Measurements from ENCODE around the gene TET2.

Gene TET2

DNA sequence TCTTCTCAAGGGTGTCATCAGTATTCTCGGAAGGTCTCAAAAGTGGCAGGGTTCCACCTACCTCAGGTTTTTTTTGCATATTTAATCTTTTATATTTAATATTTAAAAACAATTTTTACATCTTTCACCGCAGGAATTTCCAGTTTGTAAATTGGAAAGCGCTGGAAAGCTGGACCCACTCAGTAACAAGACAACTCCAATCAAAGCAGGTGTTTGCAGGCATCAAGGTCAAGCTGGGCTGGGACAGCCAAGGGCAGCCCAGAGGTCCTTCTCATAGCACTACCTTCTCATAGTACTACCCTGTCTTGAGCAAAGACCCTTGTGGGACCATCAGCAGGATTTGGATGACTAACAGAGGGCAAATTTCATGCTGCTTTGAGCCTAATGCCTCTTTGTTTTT is 160.1 kb downstream of the TET2 start:
- H2BK5ac ChIP-seq (ENCODE audit: low read depth, low read length, poor library complexity, severe bottlenecking): no peak overlapping the region
- H3K4me2 ChIP-seq (ENCODE audit: low read length, poor library complexity, severe bottlenecking): no peak overlapping the region
- DNase-seq: no peak
- H4K91ac ChIP-seq (ENCODE audit: low read length): no peak overlapping the region
- H3K27me3 ChIP-seq (ENCODE audit: control insufficient read depth in 1 of 2, insufficient read depth in 1 of 2, low read length in 2 of 2): no peaks in the 10 kb centered on the region
- no peak overlapping the region for H3K27ac ChIP-seq (ENCODE audit: low read length, poor library complexity, severe bottlenecking)
- no peak overlapping the region for H2AFZ ChIP-seq (ENCODE audit: low read depth, low read length)
- H2BK15ac ChIP-seq (ENCODE audit: low read depth, poor library complexity, severe bottlenecking): no peak overlapping the region
- H3K9ac ChIP-seq (ENCODE audit: low read length): no peak overlapping the region
- no peak overlapping the region for H3K18ac ChIP-seq (ENCODE audit: low read depth in 1 of 2, low read length in 2 of 2)
- H2BK12ac ChIP-seq (ENCODE audit: low read length in 2 of 2): no peak overlapping the region
- H3K79me1 ChIP-seq (replicated peaks; ENCODE audit: low read length, poor library complexity, severe bottlenecking): no peaks in the 10 kb centered on the region
- H3K36me3 ChIP-seq (ENCODE audit: control insufficient read depth in 1 of 2, insufficient read depth in 2 of 2, low read depth in 1 of 2, low read length in 2 of 2): no peaks in the 10 kb centered on the region
- no peak overlapping the region for H3K4ac ChIP-seq (ENCODE audit: low read depth in 1 of 2, low read length in 2 of 2)
- peaks cover 13% of the 10 kb centered on the region for H3K9me3 ChIP-seq (ENCODE audit: control insufficient read depth, low read length)
- H3K4me1 ChIP-seq (ENCODE audit: control insufficient read depth, insufficient read depth, low read depth, low read length): no peaks in the 10 kb centered on the region
- H3K14ac ChIP-seq (ENCODE audit: low read length in 2 of 2): no peak overlapping the region
- WGBS: 95% methylated on average over 2 of the region's 3 CpGs
- H4K8ac ChIP-seq (ENCODE audit: low read length): no peak overlapping the region
- no peak overlapping the region for H2BK120ac ChIP-seq (ENCODE audit: low read depth, low read length)
- H2AK5ac ChIP-seq (ENCODE audit: low read length, severe bottlenecking): no peak overlapping the region
- no peak overlapping the region for H3K23ac ChIP-seq (ENCODE audit: low read length in 2 of 2)
- no peak overlapping the region for H3K4me3 ChIP-seq (ENCODE audit: insufficient read depth in 1 of 2, low read depth in 1 of 2, low read length in 2 of 2)

DNA sequence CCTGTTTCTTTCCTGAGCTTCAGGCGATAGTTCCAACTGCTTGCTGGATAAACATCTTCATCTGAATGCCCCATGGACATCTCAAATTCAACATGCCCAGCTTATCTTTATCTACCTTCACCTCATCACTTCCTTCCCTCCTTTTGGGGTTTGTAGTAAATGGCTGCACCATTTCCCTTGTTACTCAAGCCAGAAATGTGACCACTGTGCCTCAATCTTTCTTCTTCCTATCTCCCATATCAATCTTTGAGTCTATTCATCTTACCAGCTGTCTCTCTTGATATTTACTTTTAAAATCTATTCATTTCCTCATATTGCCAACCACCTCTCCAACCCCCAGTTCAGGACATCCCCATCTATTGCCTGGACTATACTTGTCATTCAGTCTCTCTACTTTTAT is 171.8 kb downstream of the TET2 start:
- no peak overlapping the region for H2AFZ ChIP-seq (ENCODE audit: low read depth, low read length)
- H4K8ac ChIP-seq (ENCODE audit: low read length): no peak overlapping the region
- 95% methylated on average over 1 of the region's 1 CpG for WGBS
- H3K18ac ChIP-seq (ENCODE audit: low read depth in 1 of 2, low read length in 2 of 2): no peak overlapping the region
- no peak overlapping the region for H3K23ac ChIP-seq (ENCODE audit: low read length in 2 of 2)
- no peaks in the 10 kb centered on the region for H3K4me1 ChIP-seq (ENCODE audit: control insufficient read depth, insufficient read depth, low read depth, low read length)
- H2AK5ac ChIP-seq (ENCODE audit: low read length, severe bottlenecking): no peak overlapping the region
- H3K27ac ChIP-seq (ENCODE audit: low read length, poor library complexity, severe bottlenecking): no peak overlapping the region
- no peak overlapping the region for H3K14ac ChIP-seq (ENCODE audit: low read length in 2 of 2)
- no peak for DNase-seq
- no peak overlapping the region for H2BK120ac ChIP-seq (ENCODE audit: low read depth, low read length)
- H3K4ac ChIP-seq (ENCODE audit: low read depth in 1 of 2, low read length in 2 of 2): no peak overlapping the region
- no peak overlapping the region for H3K4me2 ChIP-seq (ENCODE audit: low read length, poor library complexity, severe bottlenecking)
- H3K36me3 ChIP-seq (ENCODE audit: control insufficient read depth in 1 of 2, insufficient read depth in 2 of 2, low read depth in 1 of 2, low read length in 2 of 2): no peaks in the 10 kb centered on the region
- no peaks in the 10 kb centered on the region for H3K79me1 ChIP-seq (replicated peaks; ENCODE audit: low read length, poor library complexity, severe bottlenecking)
- no peak overlapping the region for H3K4me3 ChIP-seq (ENCODE audit: insufficient read depth in 1 of 2, low read depth in 1 of 2, low read length in 2 of 2)
- H4K91ac ChIP-seq (ENCODE audit: low read length): no peak overlapping the region
- no peak overlapping the region for H2BK15ac ChIP-seq (ENCODE audit: low read depth, poor library complexity, severe bottlenecking)
- H3K27me3 ChIP-seq (ENCODE audit: control insufficient read depth in 1 of 2, insufficient read depth in 1 of 2, low read length in 2 of 2): no peaks in the 10 kb centered on the region
- no peaks in the 10 kb centered on the region for H3K9me3 ChIP-seq (ENCODE audit: control insufficient read depth, low read length)
- H2BK12ac ChIP-seq (ENCODE audit: low read length in 2 of 2): no peak overlapping the region
- no peak overlapping the region for H3K9ac ChIP-seq (ENCODE audit: low read length)
- no peak overlapping the region for H2BK5ac ChIP-seq (ENCODE audit: low read depth, low read length, poor library complexity, severe bottlenecking)

DNA sequence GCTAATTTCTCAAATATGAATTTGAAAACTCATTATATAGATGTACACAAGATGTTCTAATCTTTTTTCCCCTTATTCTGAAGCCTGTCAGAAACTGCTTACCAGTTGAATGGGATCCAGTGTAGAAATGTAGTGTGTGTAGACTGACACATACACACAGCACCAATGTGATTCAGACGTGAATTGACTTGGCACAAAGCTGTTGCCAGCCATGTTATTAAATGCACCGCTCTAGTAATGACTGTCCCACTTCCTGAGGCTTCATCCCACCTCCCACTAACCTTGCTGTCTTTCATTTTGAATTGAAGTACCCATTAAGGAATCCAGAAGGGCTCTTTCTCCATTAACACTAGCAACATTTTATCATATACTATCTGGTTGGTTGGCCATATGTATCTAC is 180.5 kb downstream of the TET2 start:
- no peak for DNase-seq
- H3K4me3 ChIP-seq (ENCODE audit: insufficient read depth in 1 of 2, low read depth in 1 of 2, low read length in 2 of 2): no peak overlapping the region
- H3K18ac ChIP-seq (ENCODE audit: low read depth in 1 of 2, low read length in 2 of 2): no peak overlapping the region
- H2AK5ac ChIP-seq (ENCODE audit: low read length, severe bottlenecking): no peak overlapping the region
- no peak overlapping the region for H4K8ac ChIP-seq (ENCODE audit: low read length)
- no peak overlapping the region for H3K9ac ChIP-seq (ENCODE audit: low read length)
- no peak overlapping the region for H2BK120ac ChIP-seq (ENCODE audit: low read depth, low read length)
- no peak overlapping the region for H3K23ac ChIP-seq (ENCODE audit: low read length in 2 of 2)
- H3K4ac ChIP-seq (ENCODE audit: low read depth in 1 of 2, low read length in 2 of 2): no peak overlapping the region
- no peak overlapping the region for H2BK5ac ChIP-seq (ENCODE audit: low read depth, low read length, poor library complexity, severe bottlenecking)
- no peak overlapping the region for H2BK15ac ChIP-seq (ENCODE audit: low read depth, poor library complexity, severe bottlenecking)
- H2BK12ac ChIP-seq (ENCODE audit: low read length in 2 of 2): no peak overlapping the region
- H2AFZ ChIP-seq (ENCODE audit: low read depth, low read length): no peak overlapping the region
- no peak overlapping the region for H3K27ac ChIP-seq (ENCODE audit: low read length, poor library complexity, severe bottlenecking)
- H3K36me3 ChIP-seq (ENCODE audit: control insufficient read depth in 1 of 2, insufficient read depth in 2 of 2, low read depth in 1 of 2, low read length in 2 of 2): no peaks in the 10 kb centered on the region
- 87% methylated on average over 2 of the region's 2 CpGs for WGBS
- H3K4me2 ChIP-seq (ENCODE audit: low read length, poor library complexity, severe bottlenecking): no peak overlapping the region
- H4K91ac ChIP-seq (ENCODE audit: low read length): no peak overlapping the region
- H3K9me3 ChIP-seq (ENCODE audit: control insufficient read depth, low read length): no peaks in the 10 kb centered on the region
- H3K27me3 ChIP-seq (ENCODE audit: control insufficient read depth in 1 of 2, insufficient read depth in 1 of 2, low read length in 2 of 2): no peaks in the 10 kb centered on the region
- H3K79me1 ChIP-seq (replicated peaks; ENCODE audit: low read length, poor library complexity, severe bottlenecking): no peaks in the 10 kb centered on the region
- H3K4me1 ChIP-seq (ENCODE audit: control insufficient read depth, insufficient read depth, low read depth, low read length): no peaks in the 10 kb centered on the region
- no peak overlapping the region for H3K14ac ChIP-seq (ENCODE audit: low read length in 2 of 2)

DNA sequence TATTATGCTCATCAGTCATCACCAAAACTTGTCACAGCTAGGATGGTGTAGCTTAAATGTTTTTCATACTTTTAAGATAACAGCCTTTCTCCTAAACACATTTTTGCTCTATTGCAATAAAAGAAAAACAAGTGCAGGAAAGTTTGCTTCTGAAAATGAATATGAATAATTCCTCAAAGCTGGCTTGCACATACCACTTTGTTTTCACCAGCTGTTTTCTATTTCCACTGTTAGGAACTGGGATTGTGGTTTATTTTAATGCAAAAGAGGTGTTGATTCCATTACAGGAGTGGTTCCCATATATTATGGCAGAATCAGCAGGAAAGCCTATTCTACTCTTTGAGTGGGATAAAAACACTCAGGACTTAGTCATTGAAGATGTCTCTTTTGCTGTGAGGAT is 181.3 kb downstream of the TET2 start:
- no peak for DNase-seq
- Histone ChIP-seq H2BK12ac (ENCODE audit: low read length in 2 of 2) (no peak overlapping the region), H4K91ac (ENCODE audit: low read length) (no peak overlapping the region), H3K4me3 (ENCODE audit: insufficient read depth in 1 of 2, low read depth in 1 of 2, low read length in 2 of 2) (no peak overlapping the region), H2BK5ac (ENCODE audit: low read depth, low read length, poor library complexity, severe bottlenecking) (no peak overlapping the region), H3K27ac (ENCODE audit: low read length, poor library complexity, severe bottlenecking) (no peak overlapping the region), H3K9ac (ENCODE audit: low read length) (no peak overlapping the region), H3K79me1 (replicated peaks; ENCODE audit: low read length, poor library complexity, severe bottlenecking) (no peaks in the 10 kb centered on the region), H2BK120ac (ENCODE audit: low read depth, low read length) (no peak overlapping the region), H2AK5ac (ENCODE audit: low read length, severe bottlenecking) (no peak overlapping the region), H3K4me2 (ENCODE audit: low read length, poor library complexity, severe bottlenecking) (no peak overlapping the region), H3K4ac (ENCODE audit: low read depth in 1 of 2, low read length in 2 of 2) (no peak overlapping the region), H3K4me1 (ENCODE audit: control insufficient read depth, insufficient read depth, low read depth, low read length) (no peaks in the 10 kb centered on the region), H3K14ac (ENCODE audit: low read length in 2 of 2) (no peak overlapping the region), H3K27me3 (ENCODE audit: control insufficient read depth in 1 of 2, insufficient read depth in 1 of 2, low read length in 2 of 2) (no peaks in the 10 kb centered on the region), H3K18ac (ENCODE audit: low read depth in 1 of 2, low read length in 2 of 2) (no peak overlapping the region), H4K8ac (ENCODE audit: low read length) (no peak overlapping the region), H3K36me3 (ENCODE audit: control insufficient read depth in 1 of 2, insufficient read depth in 2 of 2, low read depth in 1 of 2, low read length in 2 of 2) (no peaks in the 10 kb centered on the region), H2BK15ac (ENCODE audit: low read depth, poor library complexity, severe bottlenecking) (no peak overlapping the region), H3K23ac (ENCODE audit: low read length in 2 of 2) (no peak overlapping the region), H3K9me3 (ENCODE audit: control insufficient read depth, low read length) (no peaks in the 10 kb centered on the region), H2AFZ (ENCODE audit: low read depth, low read length) (no peak overlapping the region)
